Right ventricle myocardium inferior (tissue), 1 donor: ENCODE measurements around the gene NKAIN2. TPM values are rescaled to one million over a fixed set of nuclear protein-coding genes. Genes with fewer than 3 reads are reported as not detected.

Source experiments
- ATAC-seq: fragments of 200-7000 bp; cut with Tn5 transposase; one replicate; pipeline ENCODE4 v1.9.1; 2020; ENCODE audit warnings: mild to moderate bottlenecking, moderate library complexity
- DNase-seq: peaks from one replicate; pipeline ENCODE4 v3.0.0; 2021; ENCODE audit errors: missing footprints
- intact Hi-C: fragments of 100-400 bp; cut with DNase I; formaldehyde crosslinking; loops from one replicate; pipeline ENCODE4 v1.11.0; 2022
- long read RNA-seq: library from polyadenylated mRNA; unstranded; transcript quantifications from one replicate; pipeline ENCODE4 v2.0.0, GENCODE V29; 2021
- total RNA-seq: library from RNA; stranded (reverse); fragmentation: NEBNext Ultra II Directional; extraction: Animal tissue kit (Norgen Biotek cat#: 25700); gene quantifications from one replicate; pipeline ENCODE4 v1.2.1, GENCODE V29; 2021
- donor health status: DM: no; HTN: yes; CAD: no; lungs with severe emphysema.

Gene NKAIN2
- 0.30 TPM for total RNA-seq
- long read RNA-seq: 0 reads

GRCh38 chr6:123803504-123804013 lies at the start of gene NKAIN2:
NKAIN2 (plus strand) TSS chr6:123803865.
- no peak for DNase-seq
- no peak for ATAC-seq
- intact Hi-C loops: loop anchor here (2.0 to 5.0 kb wide), 3 partner anchors 165 to 1049 kb away; no protein-coding TSS in a partner anchor

DNA sequence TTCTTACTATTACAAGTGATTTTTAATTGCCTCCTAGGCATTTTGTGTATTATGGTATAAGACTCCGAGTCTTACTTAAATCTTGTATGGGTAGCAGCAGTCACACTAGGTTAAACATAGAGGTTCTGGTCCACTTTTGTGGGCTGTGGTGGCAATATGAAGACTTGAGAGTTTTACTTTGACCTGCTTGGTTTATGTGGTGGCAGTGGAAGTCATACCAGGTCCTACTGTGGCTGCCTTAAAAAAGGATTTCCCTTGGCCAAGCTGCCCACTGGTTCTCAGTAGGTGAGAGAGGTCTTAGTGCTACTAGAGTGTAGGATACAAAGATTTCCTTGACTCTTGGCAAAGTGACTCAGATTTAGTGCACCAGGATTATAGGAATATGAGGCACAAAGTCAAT lies 44.2 kb upstream of the NKAIN2 start:
- DNase-seq: no peak
- no peak for ATAC-seq
- intact Hi-C loops: no loop called here

- ATAC-seq: no peak
- intact Hi-C loops: no loop called here
Observed at GRCh38 chr6:123763904-123764303, 39.8 kb upstream of the NKAIN2 start.

DNA sequence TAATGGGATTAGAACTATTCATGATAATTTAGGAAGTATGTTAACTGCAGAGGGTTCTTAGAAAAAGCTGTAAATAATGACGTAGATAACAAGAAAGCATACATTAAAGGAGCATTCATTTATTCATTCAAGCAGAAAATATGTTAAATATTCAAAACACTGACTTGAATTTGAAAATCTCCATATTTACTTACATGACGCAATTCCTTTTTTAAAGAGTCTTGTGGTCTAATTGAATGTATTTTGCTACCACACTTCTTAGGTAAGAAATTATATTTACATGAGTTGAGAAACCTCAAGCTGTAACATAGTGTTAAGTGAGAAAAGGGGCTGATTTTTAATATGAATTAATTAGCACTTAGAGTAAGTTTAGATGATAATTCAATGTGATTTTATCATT lies 38.9 kb upstream of the NKAIN2 start:
- ATAC-seq (no peak), DNase-seq (no peak)
- intact Hi-C loops: no loop called here

More at GRCh38 chr6:123763904-123764303, 39.8 kb upstream of the NKAIN2 start:
- DNase-seq: no peak

- DNase-seq (no peak), ATAC-seq (no peak)
- intact Hi-C loops: no loop called here
Observed at GRCh38 chr6:123768921-123769320, 34.7 kb upstream of the NKAIN2 start.

- intact Hi-C loops: no loop called here
Observed at GRCh38 chr6:123769431-123769830, 34.2 kb upstream of the NKAIN2 start.

GRCh38 chr6:123770247-123770949 lies 33.3 kb upstream of the NKAIN2 start:
- no peak for ATAC-seq
- intact Hi-C loops: no loop called here
- no peak for DNase-seq

More at GRCh38 chr6:123769431-123769830, 34.2 kb upstream of the NKAIN2 start:
- no peak for DNase-seq
- no peak for ATAC-seq

GRCh38 chr6:123771126-123771525 lies 32.5 kb upstream of the NKAIN2 start:
- no peak for ATAC-seq
- intact Hi-C loops: no loop called here
- DNase-seq: no peak

- intact Hi-C loops: no loop called here
- no peak for ATAC-seq
- no peak for DNase-seq
Observed at GRCh38 chr6:123777563-123777962, 26.1 kb upstream of the NKAIN2 start.

DNA sequence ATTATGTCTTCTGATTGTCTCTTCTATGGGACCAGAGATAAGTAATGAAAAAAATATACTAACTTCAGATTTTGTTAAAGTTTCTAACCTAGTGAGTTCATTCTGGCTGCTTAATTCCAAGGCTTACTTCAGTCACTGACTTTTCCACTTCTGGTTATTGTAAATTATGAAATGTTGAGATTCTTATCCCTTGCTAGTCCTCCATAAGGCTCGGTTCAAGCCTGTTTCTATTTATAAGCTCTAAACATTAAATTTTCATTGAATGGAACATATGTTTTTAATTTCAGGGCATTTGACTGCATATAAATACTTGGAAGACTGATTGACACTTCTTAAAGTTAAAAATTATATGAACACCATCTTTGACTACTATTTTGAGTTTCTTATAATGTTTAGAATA lies 23.6 kb upstream of the NKAIN2 start:
- no peak for DNase-seq
- intact Hi-C loops: no loop called here
- no peak for ATAC-seq

- DNase-seq: no peak
- intact Hi-C loops: no loop called here
- no peak for ATAC-seq
Observed at GRCh38 chr6:123784330-123784729, 19.3 kb upstream of the NKAIN2 start.

- intact Hi-C loops: no loop called here
- no peak for ATAC-seq
- DNase-seq: no peak
Observed at GRCh38 chr6:123785039-123785438, 18.6 kb upstream of the NKAIN2 start.

DNA sequence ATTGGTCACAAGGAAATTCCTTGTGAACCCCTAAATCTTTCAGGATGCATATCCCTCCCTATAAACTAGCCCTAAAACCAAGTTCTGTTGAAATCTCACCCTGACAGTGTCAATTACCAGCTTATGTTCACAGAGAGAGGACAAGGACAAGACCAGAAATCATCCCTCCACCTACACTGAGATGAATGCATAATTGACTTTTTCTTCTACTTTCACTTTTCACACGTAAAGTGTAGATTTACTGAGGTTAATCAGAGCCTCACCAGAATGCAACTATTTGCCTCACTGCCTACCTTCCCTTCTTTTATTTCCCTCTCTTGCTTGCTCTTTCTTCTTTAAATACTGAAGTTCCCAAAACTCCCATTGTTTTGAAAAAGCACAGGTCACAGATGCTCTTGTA lies 15.3 kb upstream of the NKAIN2 start:
- DNase-seq (no peak), ATAC-seq (no peak)
- intact Hi-C loops: no loop called here

- intact Hi-C loops: no loop called here
- ATAC-seq (no peak), DNase-seq (no peak)
Observed at GRCh38 chr6:123794190-123794589, 9.5 kb upstream of the NKAIN2 start.

DNA sequence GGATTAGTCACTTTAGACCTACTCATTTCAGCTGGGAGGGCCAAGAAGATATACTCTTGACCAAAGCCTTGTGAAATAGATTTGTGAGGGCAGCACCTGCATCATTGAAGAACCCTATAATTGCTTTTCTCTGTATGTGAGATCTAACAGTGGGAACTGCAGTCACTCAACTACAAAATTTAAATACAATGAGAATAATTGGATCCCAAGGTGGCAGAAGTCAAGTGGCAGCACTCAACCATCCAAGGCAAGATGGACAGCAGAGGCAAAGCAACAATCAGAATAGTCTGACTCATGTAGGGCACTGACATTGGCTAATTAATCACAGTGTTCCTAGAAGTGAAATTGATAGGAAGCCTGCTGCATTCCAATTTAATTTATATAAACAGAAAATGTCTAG lies 8.9 kb upstream of the NKAIN2 start:
- intact Hi-C loops: no loop called here
- DNase-seq (no peak), ATAC-seq (no peak)

DNA sequence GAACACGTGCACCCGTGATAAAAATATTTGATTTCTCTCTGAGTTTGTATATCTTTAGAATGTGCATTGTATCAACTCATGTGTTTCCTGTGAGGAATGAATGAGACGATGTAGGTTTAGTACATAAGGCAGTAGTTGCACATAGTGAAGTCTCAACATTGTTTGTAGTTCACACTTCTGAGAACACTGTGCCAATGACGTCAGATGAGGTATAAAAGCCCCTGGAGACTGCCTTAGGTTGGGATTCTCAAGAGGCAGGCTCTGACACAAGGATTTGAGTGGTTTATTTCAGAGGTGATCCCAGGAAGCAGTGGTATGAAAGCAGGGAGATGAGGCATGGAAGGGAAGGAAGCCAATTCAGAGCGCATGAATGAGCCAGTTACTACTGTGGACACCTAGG lies 2.6 kb upstream of the NKAIN2 start:
- ATAC-seq: no peak
- intact Hi-C loops: loop anchor here (2.0 to 5.0 kb wide), 3 partner anchors 251 to 1051 kb away; no protein-coding TSS in a partner anchor
- DNase-seq: no peak

DNA sequence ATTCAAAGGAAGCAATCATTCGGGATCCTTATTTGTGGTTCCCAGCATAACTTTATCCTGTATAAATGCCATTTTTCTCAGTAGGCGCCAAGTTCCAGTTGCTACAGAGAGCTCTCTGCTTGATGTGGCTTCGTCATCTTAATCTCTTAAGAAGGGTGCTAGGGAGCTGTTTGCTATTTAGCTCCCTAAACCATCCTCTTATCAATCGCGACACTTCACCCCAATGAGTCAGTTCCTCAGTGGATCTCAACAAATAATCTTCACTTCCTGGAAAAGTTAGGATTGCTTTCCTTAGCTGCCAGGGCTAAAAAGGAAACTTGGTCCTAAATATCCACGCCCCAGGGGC lies 1.3 kb upstream of the NKAIN2 start:
- intact Hi-C loops: loop anchor here (2.0 to 5.0 kb wide), 3 partner anchors 166 to 1050 kb away; no protein-coding TSS in a partner anchor
- DNase-seq (no peak), ATAC-seq (no peak)

GRCh38 chr6:123802697-123803503 lies 765 bp upstream of the NKAIN2 start:
- peak; percentile 89 for DNase-seq
- intact Hi-C loops: loop anchor here (2.0 to 5.0 kb wide), 3 partner anchors 166 to 1049 kb away; no protein-coding TSS in a partner anchor
- ATAC-seq: peak; percentile 89

DNA sequence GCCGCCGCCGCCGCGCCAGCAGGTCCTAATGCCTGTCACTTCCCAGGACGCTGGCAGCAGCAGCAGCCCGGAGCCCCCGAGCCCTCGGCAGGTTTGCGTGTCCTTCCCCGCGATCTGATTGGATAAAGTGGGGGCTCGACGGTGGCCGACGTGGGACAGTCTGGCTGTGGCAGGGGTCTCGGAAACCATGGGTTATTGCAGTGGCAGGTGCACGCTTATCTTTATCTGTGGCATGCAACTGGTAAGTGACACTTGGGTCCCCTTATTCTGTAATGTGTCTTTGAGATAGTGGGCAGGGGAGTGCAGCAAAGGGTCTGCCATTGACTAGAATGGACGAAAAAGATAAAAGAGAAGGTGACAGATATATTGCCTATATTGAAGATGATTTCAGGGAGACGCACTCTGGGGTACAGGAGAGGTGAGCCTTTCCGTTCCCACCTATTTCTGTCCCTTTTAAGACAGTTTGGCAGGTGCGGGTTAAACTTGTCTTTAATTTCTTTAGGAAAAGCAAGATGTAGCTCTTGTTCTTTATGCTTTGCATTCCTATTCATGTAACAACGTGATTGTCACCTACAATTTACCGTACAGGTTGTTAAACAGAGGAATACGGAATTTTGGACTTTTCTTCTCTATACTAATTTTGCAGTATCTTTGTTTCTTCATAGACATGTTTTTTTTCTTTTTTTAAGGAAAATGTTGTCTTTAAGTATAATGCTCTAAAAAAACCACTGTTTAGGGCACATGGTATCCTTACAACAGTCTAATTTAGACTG lies 535 bp downstream of the NKAIN2 start:
- ATAC-seq (no peak), DNase-seq (peak; percentile 60)
- intact Hi-C loops: loop anchor here (5.0 kb wide), 2 partner anchors 248 to 1048 kb away; no protein-coding TSS in a partner anchor
